ENCODE results near the gene DEPP1.

- no peak for TF ChIP-seq CTCF (IDR thresholded peaks at IDR 0.05)
- TF ChIP-seq POLR2A (IDR thresholded peaks at IDR 0.05), result no peak
Observed at GRCh38 chr10:44930904-44931620, 47.5 kb downstream of the DEPP1 start.
